Measurements from ENCODE around the gene CRPPA.
"Not testable (repeated sequence)": the region's sequence is repeated elsewhere in the genome, so short reads cannot be mapped to it uniquely, and the experiment has no call there.

Gene CRPPA

GRCh38 chr7:16421333-16422102, at the start of gene CRPPA:
Gene CRPPA (minus strand): TSS chr7:16421538. CDS start chr7:16421322, 216 bp downstream.
- DNase-seq = peak in 1 of 2 experiments; percentile 23

DNA sequence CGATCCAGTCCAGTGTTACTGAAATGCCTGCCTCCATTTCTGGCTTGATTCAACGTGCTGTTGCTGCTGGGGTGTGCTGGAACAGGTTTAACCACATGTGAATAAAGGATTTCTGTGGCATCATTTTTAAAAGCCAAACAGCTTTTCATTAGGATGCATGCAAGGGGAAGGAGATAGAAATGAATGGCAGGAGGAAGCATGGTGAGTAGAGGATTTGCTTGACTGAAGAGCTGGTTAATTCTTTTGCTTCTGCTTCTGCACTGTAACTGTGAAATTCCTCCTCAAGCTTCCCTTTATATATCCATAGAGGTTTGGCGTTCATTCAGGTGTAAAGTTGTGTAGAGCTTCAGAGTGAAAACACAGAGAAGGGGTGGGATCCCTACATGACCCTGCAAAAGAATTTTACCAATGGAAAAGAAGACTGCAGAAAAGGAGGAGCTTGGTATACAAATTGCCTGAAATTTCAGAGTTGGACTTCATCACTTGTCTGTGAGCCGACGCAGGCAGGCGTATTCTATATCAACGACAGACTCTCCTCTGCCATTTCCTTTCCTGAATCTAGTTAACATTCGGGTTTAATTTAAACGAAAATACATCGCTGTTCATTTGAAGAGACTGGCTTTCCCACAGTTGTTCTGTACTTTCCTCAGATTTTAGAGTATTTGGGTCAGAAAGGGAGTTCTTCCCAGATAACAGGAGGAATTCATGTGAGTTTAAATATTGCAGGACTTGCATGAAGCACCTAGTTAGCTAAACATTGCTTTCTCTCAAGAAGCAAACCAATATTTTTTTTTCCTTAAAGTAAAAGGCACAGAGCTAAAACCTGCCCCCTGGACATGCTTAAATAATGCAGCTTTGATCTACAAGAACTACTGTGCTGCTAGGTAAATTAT, 44.4 kb upstream of the CRPPA start, which contains the start of gene SOSTDC1:
Gene SOSTDC1, minus strand, starts transcription at position 270 of the 893 bp plus-strand sequence. Its CDS starts 70 bp downstream, at position 200.
- no peak for DNase-seq

DNA sequence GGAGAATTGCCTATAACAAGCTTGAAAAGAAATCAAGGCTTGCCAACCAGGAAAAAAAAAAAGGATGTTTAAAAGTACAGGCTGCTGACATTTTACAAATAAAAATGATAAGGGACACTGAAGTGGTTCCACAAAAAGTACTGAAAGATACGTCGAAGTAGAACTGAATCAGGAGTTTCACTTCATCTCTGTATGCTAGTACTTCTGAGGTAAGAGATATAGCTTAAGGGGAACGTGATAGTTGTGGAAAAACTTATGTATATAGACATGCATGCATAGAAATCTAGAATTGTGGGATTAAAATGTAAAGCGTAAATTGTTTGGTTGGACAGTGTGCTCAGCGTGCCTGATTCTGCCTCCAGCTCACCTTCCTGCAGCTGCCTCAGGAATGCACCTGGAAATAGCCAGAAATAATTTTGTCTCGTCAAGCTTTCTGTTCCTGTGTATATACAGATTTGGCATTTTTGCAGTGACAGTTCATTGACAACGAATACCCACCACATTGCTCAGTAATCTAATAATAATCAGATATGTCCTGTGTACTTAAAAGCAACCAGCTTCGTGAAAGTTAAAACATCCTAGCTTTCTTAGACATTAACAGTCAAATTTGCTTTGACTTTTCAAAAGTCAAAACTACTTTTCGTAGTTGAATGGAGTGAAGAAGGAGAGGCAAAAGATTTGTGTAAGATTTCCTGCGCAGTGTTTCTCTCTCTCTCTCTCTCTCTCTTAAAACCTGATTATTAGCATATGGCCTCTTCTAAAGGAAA, 42.8 kb upstream of the CRPPA start:
- no peak for DNase-seq

GRCh38 chr7:16463520-16463919, 42.2 kb upstream of the CRPPA start:
- no peak for DNase-seq

DNA sequence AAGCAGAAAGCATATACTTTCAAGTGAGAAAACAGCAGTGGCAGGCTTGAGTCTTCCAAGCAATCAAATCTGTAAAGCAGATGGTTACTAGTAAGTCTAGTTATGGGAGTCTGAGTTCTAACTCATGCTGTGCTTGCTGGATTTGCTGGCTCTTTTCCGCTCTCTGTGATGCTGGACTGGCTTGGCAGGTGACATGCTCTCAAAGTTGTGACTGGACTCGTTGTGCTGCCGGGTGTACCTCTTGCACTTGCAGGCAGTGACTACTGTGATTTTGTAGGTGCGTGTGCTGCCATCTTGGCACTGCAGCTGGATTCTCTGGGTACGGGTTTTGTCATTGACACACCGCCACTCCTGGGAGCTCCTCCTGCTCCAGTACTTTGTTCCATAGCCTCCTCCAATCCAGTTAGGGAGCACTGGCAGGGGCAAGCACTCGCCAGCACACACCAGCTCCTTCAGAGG, 41.1 kb upstream of the CRPPA start:
- DNase-seq = no peak

DNA sequence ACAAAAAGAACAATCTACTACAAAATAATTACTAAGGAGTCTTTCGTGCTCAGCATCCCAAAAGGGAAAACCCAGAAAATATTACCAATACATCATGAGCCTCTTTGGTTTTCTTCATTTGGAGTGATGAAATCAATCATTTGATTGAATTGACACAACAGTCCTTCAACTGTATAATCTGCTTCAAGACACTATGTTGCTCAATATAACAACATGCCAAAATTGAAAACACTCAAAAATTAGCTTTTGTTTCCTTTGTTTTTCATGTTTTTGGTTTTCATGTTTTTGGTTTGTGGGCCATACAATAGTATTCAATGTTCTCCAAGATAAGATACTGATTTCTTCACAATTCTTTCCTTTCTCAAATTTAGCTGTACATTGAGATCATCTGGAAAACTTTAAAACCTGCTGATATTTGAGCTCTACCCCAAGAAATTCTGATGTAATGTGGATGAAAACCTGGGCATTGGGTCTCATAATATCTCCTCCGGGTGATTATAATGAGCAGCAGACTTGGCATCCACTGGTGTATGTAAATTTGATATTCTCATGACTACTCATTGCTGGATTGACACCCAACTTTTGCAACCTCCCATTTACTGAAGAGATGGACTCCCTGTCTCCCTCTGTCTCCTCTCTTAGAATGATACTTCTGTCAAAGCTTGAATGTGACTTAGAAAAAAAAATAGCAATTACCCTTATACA, 39.6 kb upstream of the CRPPA start:
- no peak for DNase-seq

GRCh38 chr7:16456303-16456702, 35.0 kb upstream of the CRPPA start:
- not testable (repeated sequence) for DNase-seq

GRCh38 chr7:16455591-16455990, 34.3 kb upstream of the CRPPA start:
- no peak for DNase-seq

DNA sequence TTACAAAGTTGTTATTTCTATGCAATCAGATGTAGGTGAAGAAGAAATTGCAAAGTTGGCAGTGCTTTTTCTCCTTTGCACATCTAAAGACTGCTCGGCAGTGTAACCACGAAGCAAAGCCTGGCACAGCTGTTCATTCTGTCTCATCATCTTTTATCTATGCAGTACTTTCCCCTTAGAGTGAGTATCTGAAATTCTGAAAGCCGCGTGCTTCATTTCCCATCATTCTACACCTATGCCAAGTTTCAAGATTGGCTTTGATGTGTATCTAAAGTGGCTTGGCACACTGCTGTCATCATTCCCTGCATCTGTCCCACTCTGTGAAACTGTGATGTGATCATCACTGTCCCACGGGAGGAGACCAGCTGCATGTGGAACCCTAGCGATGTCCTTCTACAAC, 29.0 kb upstream of the CRPPA start:
- no peak for DNase-seq

DNA sequence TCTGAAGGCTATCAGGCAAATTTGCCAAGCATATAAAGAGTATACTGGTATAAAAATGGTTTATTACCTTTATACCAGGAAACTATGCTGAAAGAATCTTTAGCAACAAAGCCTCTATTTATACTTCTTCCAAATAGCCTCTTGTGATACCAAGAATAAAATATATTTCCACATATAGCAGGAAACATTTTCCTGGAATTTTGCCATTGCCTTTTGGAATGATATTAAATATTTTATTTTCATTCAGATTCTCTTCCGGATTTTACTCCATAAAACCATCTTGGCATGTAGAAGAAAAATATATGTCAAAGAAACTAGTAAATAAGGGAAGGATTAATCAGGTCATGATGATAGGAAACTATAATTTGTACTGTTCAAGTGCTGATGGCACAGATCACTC, 26.5 kb upstream of the CRPPA start:
- DNase-seq = no peak

DNA sequence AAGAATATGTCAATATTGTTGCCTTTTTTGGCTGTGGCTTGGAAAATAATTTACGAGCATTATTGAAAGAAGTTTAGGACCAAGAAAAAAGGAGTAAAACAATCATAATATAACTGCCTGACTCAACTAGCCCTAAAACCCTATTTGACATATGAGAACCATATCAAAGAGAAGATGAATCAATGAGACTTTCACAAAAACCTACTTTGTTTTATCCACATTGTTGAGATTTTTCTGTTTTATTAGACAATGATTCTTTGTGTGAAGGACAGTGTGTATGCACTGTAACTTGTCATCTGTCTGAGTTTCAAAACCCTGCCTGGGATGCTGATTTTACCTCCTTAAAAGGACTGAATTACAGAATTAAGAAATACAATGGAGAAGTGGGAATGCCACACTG, 25.2 kb upstream of the CRPPA start:
- DNase-seq = no peak

DNA sequence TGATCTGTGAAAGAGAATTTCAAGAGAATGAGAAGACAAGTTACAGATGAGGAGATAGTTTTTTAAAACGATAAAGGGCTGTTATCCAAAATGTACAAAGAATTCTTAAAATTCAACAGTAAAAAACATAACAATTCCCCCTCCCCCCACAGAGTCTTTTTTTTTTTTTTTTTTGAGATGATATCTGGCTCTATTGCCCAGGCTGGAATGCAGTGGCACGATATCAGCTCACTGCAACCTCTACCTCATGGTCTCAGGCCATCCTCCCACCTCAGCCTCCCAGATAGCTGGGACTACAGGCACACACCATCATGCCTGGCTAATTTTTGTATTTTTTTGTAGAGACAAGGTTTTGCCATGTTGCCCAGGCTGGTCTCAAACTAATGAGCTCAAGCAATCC, 22.5 kb upstream of the CRPPA start:
- DNase-seq = not testable (repeated sequence)

DNA sequence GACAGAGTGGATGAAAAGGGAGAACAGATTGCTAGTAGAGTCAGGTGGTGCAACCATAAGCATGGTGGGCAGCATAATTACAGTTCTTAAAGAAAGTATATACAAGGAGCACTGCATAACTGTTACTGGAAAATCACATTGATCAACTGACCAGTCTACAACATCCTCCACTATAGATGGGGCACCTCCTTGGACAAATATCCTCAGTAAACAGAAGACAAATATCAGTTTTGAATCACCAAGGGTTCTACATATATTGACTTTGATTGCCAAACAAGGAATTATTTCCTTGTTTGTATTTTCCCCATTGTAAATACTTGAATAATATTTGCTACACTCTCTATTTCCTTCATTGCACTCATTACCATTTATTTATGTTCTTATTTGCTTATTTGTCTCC, 17.6 kb upstream of the CRPPA start:
- DNase-seq = no peak

GRCh38 chr7:16436306-16436705, 15.0 kb upstream of the CRPPA start:
- no peak for DNase-seq

GRCh38 chr7:16433568-16434122, 12.3 kb upstream of the CRPPA start:
- no peak for DNase-seq

- no peak for DNase-seq
These were observed 11.0 kb upstream of the CRPPA start for GRCh38 chr7:16432425-16432731.

DNA sequence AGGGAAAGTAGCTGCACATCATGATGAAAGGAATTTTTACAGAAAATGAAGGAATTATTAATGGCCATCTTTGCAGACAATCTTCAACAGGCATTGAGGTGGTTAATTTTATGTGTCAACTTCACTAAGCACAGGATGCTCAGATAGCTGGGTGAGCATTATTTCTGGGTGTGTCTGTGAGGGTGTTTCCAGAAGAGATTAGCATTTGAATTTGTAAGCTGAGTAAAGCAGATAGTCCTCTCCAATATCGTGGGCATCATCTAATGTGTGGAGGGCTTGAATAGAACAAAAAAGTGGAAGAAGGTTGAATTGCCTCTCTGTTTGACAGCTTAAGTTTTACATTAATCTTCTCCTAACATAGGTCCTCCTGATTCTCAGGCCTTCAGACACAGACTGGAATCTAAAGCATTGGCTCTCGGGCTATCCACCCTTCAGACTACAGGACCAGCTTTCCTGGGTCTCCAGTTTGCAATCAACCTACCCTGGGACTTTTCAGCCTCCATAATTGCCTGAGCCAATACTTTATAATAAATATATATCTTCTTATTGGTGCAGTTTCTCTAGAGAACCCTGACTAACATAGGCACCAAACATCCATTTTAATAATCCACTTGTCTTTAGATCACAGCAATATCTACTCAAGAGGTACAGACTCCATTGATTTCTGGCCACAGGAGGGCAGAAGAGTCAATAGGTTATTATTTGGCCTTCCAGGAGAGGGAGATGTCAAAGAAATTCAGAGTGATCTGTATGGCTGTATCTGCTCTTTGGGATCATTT, 10.5 kb upstream of the CRPPA start:
- DNase-seq = peak in 1 of 2 experiments; percentile 58

GRCh38 chr7:16430133-16430532, 8.8 kb upstream of the CRPPA start:
- no peak for DNase-seq

DNA sequence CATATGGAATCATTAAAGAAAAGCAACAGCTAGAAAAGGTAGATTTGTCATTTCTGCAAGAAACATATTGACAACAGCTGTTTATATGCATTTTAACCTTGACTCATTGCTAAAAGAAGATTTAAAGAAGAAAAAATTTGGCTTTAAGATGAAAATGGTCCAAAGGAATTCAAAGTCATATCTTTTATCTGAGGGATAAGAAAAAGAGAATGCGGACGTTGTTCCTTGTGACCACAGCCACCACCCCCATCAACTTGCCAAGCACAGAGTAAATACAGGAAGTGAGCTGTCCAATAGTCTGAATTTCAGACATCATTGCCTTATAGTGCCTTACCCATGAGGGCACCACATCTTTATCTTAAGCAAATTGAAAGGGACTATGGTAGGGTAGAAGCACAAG, 7.3 kb upstream of the CRPPA start:
- DNase-seq = no peak

DNA sequence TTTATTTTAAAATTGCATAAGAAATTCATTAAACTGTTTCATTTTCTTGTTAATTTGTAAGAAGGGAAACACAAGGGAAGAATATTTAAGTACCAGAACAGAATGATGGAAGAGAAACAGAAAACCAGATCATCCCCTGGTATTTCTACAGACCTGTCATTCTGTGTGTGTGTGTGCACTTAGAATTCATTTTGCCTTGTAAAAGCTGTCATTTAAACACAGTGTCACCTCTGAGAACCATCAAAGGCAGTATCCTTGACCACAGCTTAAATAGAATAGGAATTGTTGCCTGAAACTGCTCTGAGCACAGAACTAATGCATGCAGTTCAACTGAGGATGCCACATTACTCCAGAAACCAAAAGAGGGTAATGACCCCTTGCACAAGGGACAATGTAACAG, 6.8 kb upstream of the CRPPA start:
- no peak for DNase-seq

DNA sequence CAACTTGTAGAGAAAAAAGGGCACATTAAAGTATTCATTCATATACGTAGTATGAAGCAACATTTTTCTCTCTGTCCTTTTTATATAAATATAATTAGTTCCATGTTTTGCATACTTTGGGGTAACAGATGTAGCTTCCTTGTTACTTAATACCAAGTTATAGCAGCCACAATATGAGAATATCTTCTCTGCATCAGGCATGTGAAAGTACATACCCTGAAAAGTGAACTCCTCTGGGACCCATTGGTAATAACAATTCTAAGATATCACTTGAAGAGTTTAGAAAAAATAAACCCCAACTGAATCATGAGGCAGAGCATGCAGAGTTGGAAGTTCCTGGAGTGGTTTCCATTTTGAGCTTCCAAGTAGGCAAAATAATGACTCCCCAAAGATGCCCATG, 2.4 kb upstream of the CRPPA start:
- DNase-seq = no peak

Measured in SW 1271 (cell line).